ENCODE data around the gene TECPR1. TPM values are rescaled to one million over a fixed set of nuclear protein-coding genes. Genes with fewer than 3 reads are reported as not detected.
"Not testable (repeated sequence)": the region's sequence is repeated elsewhere in the genome, so short reads cannot be mapped to it uniquely, and the experiment has no call there.

Gene TECPR1
- total RNA-seq, 1 donor: 11.7 TPM

GRCh38 chr7:98223351-98223897 lies 28.6 kb downstream of the TECPR1 start:
- no peak for DNase-seq (ENCODE audit: low read depth)

DNA sequence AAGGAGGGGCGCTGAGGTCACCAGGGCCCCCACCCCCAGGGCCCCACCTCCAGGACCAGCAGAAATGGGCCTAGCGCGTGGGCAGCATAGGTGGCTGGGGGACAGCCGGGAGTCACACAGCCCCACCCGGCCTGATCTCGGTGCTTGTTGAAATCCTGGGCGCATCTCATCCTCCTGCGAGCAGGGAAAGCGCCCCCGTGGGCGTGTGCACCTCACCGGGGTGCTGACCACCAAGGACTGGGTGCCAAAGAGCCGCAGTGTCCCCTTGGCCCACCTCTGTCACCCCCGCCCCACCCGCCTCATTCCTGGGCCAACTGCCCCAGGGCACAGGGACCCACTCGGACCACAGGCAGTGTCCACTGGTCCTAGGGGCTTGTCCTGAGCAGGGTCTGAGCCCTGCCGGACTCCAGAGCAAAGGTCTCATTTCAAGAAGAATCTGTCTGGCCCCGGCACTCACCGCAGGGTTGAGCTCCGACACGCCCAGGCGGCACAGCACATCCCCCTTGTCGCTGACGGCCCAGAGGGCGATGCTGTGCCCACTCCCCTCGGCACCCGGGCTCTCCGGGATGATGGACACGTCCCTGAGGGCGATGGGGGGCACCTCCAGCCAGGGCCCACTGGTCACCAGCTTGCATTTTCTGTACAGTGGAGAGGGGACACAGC lies 29.4 kb downstream of the TECPR1 start:
- DNase-seq (ENCODE audit: low read depth): no peak
- no peak overlapping the region for H3K4me3 ChIP-seq (ENCODE audit: low read depth, low read length)
- TF ChIP-seq, protein P1, sequence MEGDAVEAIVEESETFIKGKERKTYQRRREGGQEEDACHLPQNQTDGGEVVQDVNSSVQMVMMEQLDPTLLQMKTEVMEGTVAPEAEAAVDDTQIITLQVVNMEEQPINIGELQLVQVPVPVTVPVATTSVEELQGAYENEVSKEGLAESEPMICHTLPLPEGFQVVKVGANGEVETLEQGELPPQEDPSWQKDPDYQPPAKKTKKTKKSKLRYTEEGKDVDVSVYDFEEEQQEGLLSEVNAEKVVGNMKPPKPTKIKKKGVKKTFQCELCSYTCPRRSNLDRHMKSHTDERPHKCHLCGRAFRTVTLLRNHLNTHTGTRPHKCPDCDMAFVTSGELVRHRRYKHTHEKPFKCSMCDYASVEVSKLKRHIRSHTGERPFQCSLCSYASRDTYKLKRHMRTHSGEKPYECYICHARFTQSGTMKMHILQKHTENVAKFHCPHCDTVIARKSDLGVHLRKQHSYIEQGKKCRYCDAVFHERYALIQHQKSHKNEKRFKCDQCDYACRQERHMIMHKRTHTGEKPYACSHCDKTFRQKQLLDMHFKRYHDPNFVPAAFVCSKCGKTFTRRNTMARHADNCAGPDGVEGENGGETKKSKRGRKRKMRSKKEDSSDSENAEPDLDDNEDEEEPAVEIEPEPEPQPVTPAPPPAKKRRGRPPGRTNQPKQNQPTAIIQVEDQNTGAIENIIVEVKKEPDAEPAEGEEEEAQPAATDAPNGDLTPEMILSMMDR (IDR thresholded peaks at IDR 0.05; ENCODE audit: insufficient read depth, low read length): no peak

More at GRCh38 chr7:98223351-98223897, 28.6 kb downstream of the TECPR1 start:
- no peak overlapping the region for H3K4me3 ChIP-seq (ENCODE audit: low read depth, low read length)
- TF ChIP-seq, protein P1 (IDR thresholded peaks at IDR 0.05; ENCODE audit: insufficient read depth, low read length): no peak

GRCh38 chr7:98221611-98222532 lies 30.2 kb downstream of the TECPR1 start:
- H3K4me3 ChIP-seq (ENCODE audit: low read depth, low read length): no peak overlapping the region
- TF ChIP-seq, protein P1 (IDR thresholded peaks at IDR 0.05; ENCODE audit: insufficient read depth, low read length): no peak
- DNase-seq (ENCODE audit: low read depth): no peak

DNA sequence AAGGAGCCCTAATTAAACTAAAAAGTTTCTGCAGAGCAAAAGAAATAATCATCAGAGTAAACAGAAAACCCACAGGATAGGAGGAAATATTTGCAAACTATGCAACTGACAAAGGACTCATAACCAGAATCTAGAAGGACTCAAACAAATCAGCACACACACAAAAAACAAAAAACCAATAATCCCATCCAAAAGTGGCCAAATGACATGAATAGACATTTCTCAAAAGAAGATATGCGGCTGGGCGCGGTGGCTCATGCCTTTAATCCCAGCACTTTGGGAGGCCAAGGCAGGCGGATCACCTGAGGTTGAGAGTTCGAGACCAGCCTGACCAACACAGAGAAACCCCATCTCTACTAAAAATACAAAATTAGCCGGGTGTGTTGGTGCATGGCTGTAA lies 32.6 kb downstream of the TECPR1 start:
- DNase-seq (ENCODE audit: low read depth); H3K4me3 ChIP-seq (ENCODE audit: low read depth, low read length): not testable (repeated sequence)

GRCh38 chr7:98217623-98218582 lies 34.1 kb downstream of the TECPR1 start:
- no peak for DNase-seq (ENCODE audit: low read depth)
- TF ChIP-seq, protein P1 (IDR thresholded peaks at IDR 0.05; ENCODE audit: insufficient read depth, low read length): no peak

GRCh38 chr7:98216941-98217622 lies 35.0 kb downstream of the TECPR1 start:
- H3K4me3 ChIP-seq (ENCODE audit: low read depth, low read length): no peak overlapping the region
- TF ChIP-seq, protein P1 (IDR thresholded peaks at IDR 0.05; ENCODE audit: insufficient read depth, low read length): no peak
- no peak for DNase-seq (ENCODE audit: low read depth)

More at GRCh38 chr7:98217623-98218582, 34.1 kb downstream of the TECPR1 start:
- no peak overlapping the region for H3K4me3 ChIP-seq (ENCODE audit: low read depth, low read length)

Data from fibroblast of the aortic adventitia (primary cell).